H1 (cell line): Measurements from ENCODE around the gene MMP12. TPM values are rescaled to one million over a fixed set of nuclear protein-coding genes. Genes with fewer than 3 reads are reported as not detected.

Experiments
- polyA plus RNA-seq, 7 experiments: library from polyadenylated mRNA; depleted of rRNA in 3 of 7; stranded (reverse) in 5 of 7; unstranded in 2 of 7; fragments of >200 nt in 5 of 7; fragments of 200-250 nt in 2 of 7; gene quantifications; 1 replicate in 5 of 7; 2 replicates in 1 of 7; 4 replicates in 1 of 7; pipeline versions ENCODE4 v1.2.1 to v1.2.3, GENCODE V29; 2011 to 2013; ENCODE audit warnings: missing spikeins in 2 of 7, mixed read lengths in 2 of 7
- small RNA-seq: library from polyadenylated mRNA; stranded (forward); fragments of <200 nt; extraction: miRNeasy Mini kit (QIAGEN cat#:217004); gene quantifications from one replicate; pipeline ENCODE3, GENCODE V24; 2013; ENCODE audit not compliant: insufficient read depth
- total RNA-seq: library from RNA; stranded (reverse); fragmentation: NEBNext Ultra II Directional; extraction: Animal tissue kit (Norgen Biotek cat#: 25700); gene quantifications from 2 replicates; pipeline ENCODE4 v1.2.1, GENCODE V29; 2021

Gene MMP12
- total and polyA plus RNA-seq, 2 of the 8 experiments (the other 6 are each of a cell fraction or from before 2014, with no cell fraction given) = not detected

Small RNA genes within 50 kb of the gene (small RNA-seq; reads per million reads assigned to genes)
- not detected for gene RNU7-159P

Other genes with a start within 250 kb of the MMP12 start
- not detected in 2 replicates for gene MMP20, start 249.7 kb downstream of the MMP12 start, total RNA-seq
- not detected in 2 replicates for gene MMP20, start 249.7 kb downstream of the MMP12 start, polyA plus RNA-seq (2011; rRNA removed)
- gene MMP27, start 169.2 kb downstream of the MMP12 start, total RNA-seq = not detected in 2 replicates
- gene MMP27, start 169.2 kb downstream of the MMP12 start, polyA plus RNA-seq (2011; rRNA removed) = not detected in 2 replicates
- not detected in 2 replicates for gene MMP8, start 150.0 kb downstream of the MMP12 start, total RNA-seq
- gene MMP8, start 150.0 kb downstream of the MMP12 start, polyA plus RNA-seq (2011; rRNA removed) = not detected in 2 replicates
- gene MMP10, start 94.4 kb downstream of the MMP12 start, total RNA-seq = 0.17 TPM in 1 of 2 replicates, not detected in the other
- 0.03 TPM in 1 of 2 replicates, not detected in the other for gene MMP10, start 94.4 kb downstream of the MMP12 start, polyA plus RNA-seq (2011; rRNA removed)
- gene MMP1, start 76.8 kb downstream of the MMP12 start, total RNA-seq = not detected in 2 replicates
- gene MMP1, start 76.8 kb downstream of the MMP12 start, polyA plus RNA-seq (2011; rRNA removed) = not detected in 2 replicates
- gene MMP3, start 31.4 kb downstream of the MMP12 start, total RNA-seq = not detected in 2 replicates
- not detected in 2 replicates for gene MMP3, start 31.4 kb downstream of the MMP12 start, polyA plus RNA-seq (2011; rRNA removed)
- gene MMP13, start 80.8 kb upstream of the MMP12 start, total RNA-seq = not detected in 2 replicates
- gene MMP13, start 80.8 kb upstream of the MMP12 start, polyA plus RNA-seq (2011; rRNA removed) = not detected in 2 replicates
- 95.4 and 95.8 TPM in 2 replicates for gene DCUN1D5, start 217.2 kb upstream of the MMP12 start, total RNA-seq
- 60.3 and 76.1 TPM in 2 replicates for gene DCUN1D5, start 217.2 kb upstream of the MMP12 start, polyA plus RNA-seq (2011; rRNA removed)
- 12.0 and 12.7 TPM in 2 replicates for gene DYNC2H1, start 234.4 kb upstream of the MMP12 start, total RNA-seq
- 2.7 and 6.2 TPM in 2 replicates for gene DYNC2H1, start 234.4 kb upstream of the MMP12 start, polyA plus RNA-seq (2011; rRNA removed)